ENCODE data around the gene SOX5. TPM values are rescaled to one million over a fixed set of nuclear protein-coding genes. Genes with fewer than 3 reads are reported as not detected.

SOX5 gene
- total RNA-seq, 1 experiment from 2014 or later = 3.1 TPM

DNA sequence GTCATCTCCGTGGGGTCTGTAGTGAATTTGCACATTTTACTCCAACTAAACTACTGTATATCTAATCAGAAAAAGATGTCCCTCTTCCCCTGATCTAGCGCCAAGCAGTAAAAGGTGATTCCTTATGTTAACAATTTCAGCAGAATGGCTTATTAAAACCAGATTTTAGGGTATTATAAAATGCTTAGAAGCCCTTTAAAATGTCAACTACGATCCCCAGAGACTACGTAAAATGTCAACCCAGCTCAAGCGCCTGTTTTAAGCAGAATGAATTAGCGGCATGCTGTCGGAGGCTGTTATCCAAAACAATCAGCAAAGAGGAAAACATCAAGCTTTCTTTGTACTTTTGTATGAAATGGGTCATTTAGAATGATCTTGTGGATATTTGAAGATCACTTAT, 408.9 kb downstream of the SOX5 start:
- Mint-ChIP-seq H3K27ac (no peak overlapping the region), H3K9me3 (peaks cover 0 to 3% of the 10 kb centered on the region in 2 experiments; a peak in 2 of 5 replicates), H3K4me3 (no peak overlapping the region), H3K4me1 (peaks cover 0 to 18% of the 10 kb centered on the region in 2 experiments; a peak in 3 of 4 replicates), H3K36me3 (ENCODE audit: insufficient read depth in 1 of 3, low read depth in 3 of 3) (peaks cover 0 to 9% (median 1%) of the 10 kb centered on the region in 3 experiments; a peak in 3 of 7 replicates), H3K27me3 (ENCODE audit: low read depth) (no peaks in the 10 kb centered on the region)
- Histone ChIP-seq H3K4ac (ENCODE audit: low read depth, low read length) (no peak overlapping the region), H4K8ac (replicated peaks; ENCODE audit: insufficient read length, low read depth, low read length) (no peak overlapping the region), H4K5ac (ENCODE audit: insufficient read length, low read depth, low read length) (no peak overlapping the region), H4K91ac (ENCODE audit: insufficient read length, low read depth, low read length) (no peak overlapping the region), H2BK12ac (ENCODE audit: insufficient read length, low read depth, low read length) (no peak overlapping the region), H3K79me2 (ENCODE audit: insufficient read depth, low read length) (no peaks in the 10 kb centered on the region), H3K4me1 (ENCODE audit: insufficient read depth, low read length) (no peaks in the 10 kb centered on the region), H3K27ac (ENCODE audit: insufficient read length, low read depth, low read length) (no peak overlapping the region), H4K20me1 (ENCODE audit: control insufficient read depth, insufficient read depth, insufficient read length) (no peaks in the 10 kb centered on the region), H2AFZ (ENCODE audit: low read length) (no peak overlapping the region), H2AK5ac (ENCODE audit: insufficient read length, low read length) (no peak overlapping the region), H3K23me2 (ENCODE audit: insufficient read length, low read depth, low read length, poor library complexity, severe bottlenecking) (no peaks in the 10 kb centered on the region), H3T11ph (ENCODE audit: low read length) (no peak overlapping the region), H2BK20ac (ENCODE audit: low read depth, low read length, poor library complexity, severe bottlenecking) (no peak overlapping the region), H3K27me3 (ENCODE audit: insufficient read depth, low read length) (no peaks in the 10 kb centered on the region), H3K9ac (ENCODE audit: extremely low read depth, insufficient read length, low read length) (no peak overlapping the region), H3K14ac (ENCODE audit: insufficient read depth, low read length) (no peak overlapping the region), H3K9me3 (ENCODE audit: control insufficient read depth, low read depth, low read length) (no peaks in the 10 kb centered on the region), H2BK5ac (ENCODE audit: insufficient read length, low read length) (no peak overlapping the region), H2BK15ac (ENCODE audit: low read depth, low read length) (no peak overlapping the region), H3K4me2 (ENCODE audit: insufficient read depth, insufficient read length, low read length) (no peak overlapping the region), H3K23ac (ENCODE audit: insufficient read length, low read depth, low read length) (no peak overlapping the region), H2BK120ac (ENCODE audit: low read depth, low read length, poor library complexity, severe bottlenecking) (no peak overlapping the region), H3K79me1 (ENCODE audit: insufficient read depth, low read depth, low read length, poor library complexity, severe bottlenecking) (no peaks in the 10 kb centered on the region), H3K56ac (ENCODE audit: insufficient read length, low read depth, low read length) (no peak overlapping the region), H3K18ac (ENCODE audit: insufficient read length, low read depth, low read length) (no peak overlapping the region)
- DNase-seq = no peak
- WGBS (ENCODE audit: extremely low coverage, insufficient read length, low lambda C conversion rate) = no CpG with 5 or more reads among the region's 7 CpGs
- TF ChIP-seq, protein P1, sequence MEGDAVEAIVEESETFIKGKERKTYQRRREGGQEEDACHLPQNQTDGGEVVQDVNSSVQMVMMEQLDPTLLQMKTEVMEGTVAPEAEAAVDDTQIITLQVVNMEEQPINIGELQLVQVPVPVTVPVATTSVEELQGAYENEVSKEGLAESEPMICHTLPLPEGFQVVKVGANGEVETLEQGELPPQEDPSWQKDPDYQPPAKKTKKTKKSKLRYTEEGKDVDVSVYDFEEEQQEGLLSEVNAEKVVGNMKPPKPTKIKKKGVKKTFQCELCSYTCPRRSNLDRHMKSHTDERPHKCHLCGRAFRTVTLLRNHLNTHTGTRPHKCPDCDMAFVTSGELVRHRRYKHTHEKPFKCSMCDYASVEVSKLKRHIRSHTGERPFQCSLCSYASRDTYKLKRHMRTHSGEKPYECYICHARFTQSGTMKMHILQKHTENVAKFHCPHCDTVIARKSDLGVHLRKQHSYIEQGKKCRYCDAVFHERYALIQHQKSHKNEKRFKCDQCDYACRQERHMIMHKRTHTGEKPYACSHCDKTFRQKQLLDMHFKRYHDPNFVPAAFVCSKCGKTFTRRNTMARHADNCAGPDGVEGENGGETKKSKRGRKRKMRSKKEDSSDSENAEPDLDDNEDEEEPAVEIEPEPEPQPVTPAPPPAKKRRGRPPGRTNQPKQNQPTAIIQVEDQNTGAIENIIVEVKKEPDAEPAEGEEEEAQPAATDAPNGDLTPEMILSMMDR (conservative IDR thresholded peaks at IDR 0.05) = no peak

All from H9 (cell line).